ENCODE data around the gene CST4.

Gene CST4

DNA sequence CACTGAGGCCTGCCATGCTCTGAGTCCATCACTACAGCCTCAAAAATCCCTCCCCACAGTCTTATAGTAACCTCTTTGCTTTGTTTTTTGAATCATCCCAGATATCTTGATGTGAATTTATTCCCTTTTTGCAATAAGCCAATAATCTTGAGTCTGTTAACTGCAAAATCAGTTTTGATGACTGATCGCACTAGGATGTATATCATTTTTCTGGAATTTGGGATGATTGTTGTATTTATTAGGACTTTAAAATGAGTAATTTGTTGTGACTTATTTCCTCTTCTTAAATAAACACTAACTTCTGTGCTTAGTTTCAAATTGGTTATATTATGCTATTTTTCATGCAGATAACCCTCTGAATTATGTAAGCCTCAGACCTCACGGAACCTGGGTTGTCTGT, 5.6 kb downstream of the CST4 start:
- no peak overlapping the region for H3K9ac ChIP-seq (ENCODE audit: low read depth, low read length)
- ATAC-seq (ENCODE audit: insufficient read depth, low read depth), result no peak
- no peaks in the 10 kb centered on the region for H3K36me3 ChIP-seq (ENCODE audit: insufficient read depth, low read length)
- TF ChIP-seq CTCF (IDR thresholded peaks at IDR 0.05; ENCODE audit: borderline replicate concordance, extremely low read depth, low read length, poor library complexity, severe bottlenecking) (no peak), EZH2 (IDR thresholded peaks at IDR 0.05; ENCODE audit: borderline replicate concordance, low read depth, low read length, severe bottlenecking) (no peak)
- 0 out of 2 replicates have a peak, but pooled peaks cover 2% of the 10 kb centered on the region for H4K20me1 ChIP-seq (ENCODE audit: insufficient read depth, low read length)
- no peaks in the 10 kb centered on the region for H3K4me1 ChIP-seq (ENCODE audit: insufficient read depth, low read length)
- no peak overlapping the region for H3K4me3 ChIP-seq (ENCODE audit: low read depth in 1 of 2, low read length in 2 of 2)
- no peak for DNase-seq
- H3K27ac ChIP-seq (ENCODE audit: low read length), result no peak overlapping the region
- no peak overlapping the region for H2AFZ ChIP-seq (ENCODE audit: low read depth, low read length)
- H3K27me3 ChIP-seq (ENCODE audit: insufficient read depth, low read length, poor library complexity), result peaks cover 3% of the 10 kb centered on the region
- no peaks in the 10 kb centered on the region for H3K9me3 ChIP-seq (ENCODE audit: insufficient read depth, low read length, severe bottlenecking)
- H3K4me2 ChIP-seq (ENCODE audit: insufficient read depth, low read length), result no peak overlapping the region
- no peaks in the 10 kb centered on the region for H3K79me2 ChIP-seq (ENCODE audit: insufficient read depth, low read length)

GRCh38 chr20:23680146-23680545, 8.7 kb downstream of the CST4 start:
- Histone ChIP-seq H3K9ac (ENCODE audit: low read depth, low read length) (no peak overlapping the region), H2AFZ (ENCODE audit: low read depth, low read length) (no peak overlapping the region), H3K27me3 (ENCODE audit: insufficient read depth, low read length, poor library complexity) (peaks cover 14% of the 10 kb centered on the region), H3K4me3 (ENCODE audit: low read depth in 1 of 2, low read length in 2 of 2) (no peak overlapping the region), H3K4me1 (ENCODE audit: insufficient read depth, low read length) (no peaks in the 10 kb centered on the region), H3K79me2 (ENCODE audit: insufficient read depth, low read length) (no peaks in the 10 kb centered on the region), H4K20me1 (ENCODE audit: insufficient read depth, low read length) (no peaks in the 10 kb centered on the region), H3K9me3 (ENCODE audit: insufficient read depth, low read length, severe bottlenecking) (no peaks in the 10 kb centered on the region), H3K4me2 (ENCODE audit: insufficient read depth, low read length) (no peak overlapping the region), H3K27ac (ENCODE audit: low read length) (no peak overlapping the region), H3K36me3 (ENCODE audit: insufficient read depth, low read length) (no peaks in the 10 kb centered on the region)
- TF ChIP-seq CTCF (IDR thresholded peaks at IDR 0.05; ENCODE audit: borderline replicate concordance, extremely low read depth, low read length, poor library complexity, severe bottlenecking) (no peak), EZH2 (IDR thresholded peaks at IDR 0.05; ENCODE audit: borderline replicate concordance, low read depth, low read length, severe bottlenecking) (no peak)
- ATAC-seq (ENCODE audit: insufficient read depth, low read depth), result no peak
- DNase-seq, result no peak

DNA sequence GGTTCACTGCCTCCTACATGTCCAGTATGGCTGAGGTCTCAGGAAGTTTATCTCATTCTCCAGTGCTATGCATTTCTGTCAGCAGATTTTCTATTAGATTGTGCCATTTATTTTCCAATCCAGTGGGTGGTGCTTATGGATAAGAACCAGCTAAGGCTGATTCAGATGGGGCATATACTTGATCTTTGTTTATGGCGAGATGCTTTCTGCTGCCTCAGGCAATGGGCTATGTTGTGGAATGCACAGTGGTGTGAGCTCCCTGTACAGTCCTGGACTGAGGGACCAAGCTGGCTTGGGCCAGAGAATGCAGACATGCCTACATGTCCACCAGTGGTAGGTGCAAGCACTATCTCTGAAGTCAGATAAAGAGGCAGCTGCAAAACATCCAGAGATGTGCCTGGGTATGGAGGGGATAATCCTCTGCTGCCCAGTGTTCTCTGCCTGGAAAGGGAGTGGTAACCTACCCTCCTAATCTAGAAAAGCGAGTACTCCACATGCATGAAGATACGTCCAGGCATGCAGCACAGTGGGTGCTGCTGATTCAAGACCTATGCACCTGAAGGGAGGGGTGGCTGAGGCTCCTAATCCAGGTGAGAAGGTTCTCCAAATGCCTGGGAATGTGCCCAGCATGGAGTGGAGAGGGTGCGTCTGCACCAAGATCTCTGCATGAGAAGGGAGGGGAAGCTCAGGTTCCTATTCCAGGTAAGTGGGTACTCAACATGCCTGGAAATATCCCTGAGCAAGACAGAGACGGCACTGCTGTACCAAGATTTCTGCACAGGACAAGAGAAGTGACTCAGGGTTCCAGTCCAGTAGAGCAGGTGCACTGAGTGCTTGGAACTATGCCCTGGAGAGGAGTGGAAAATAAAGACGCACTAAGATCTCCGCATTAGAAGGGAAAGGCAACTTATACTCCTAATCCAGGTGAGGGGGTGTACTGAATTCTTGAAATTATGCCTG, 9.4 kb downstream of the CST4 start:
- ATAC-seq (ENCODE audit: insufficient read depth, low read depth) (no peak), DNase-seq (no peak)
- Histone ChIP-seq H3K4me2 (ENCODE audit: insufficient read depth, low read length) (no peak overlapping the region), H2AFZ (ENCODE audit: low read depth, low read length) (no peak overlapping the region), H3K79me2 (ENCODE audit: insufficient read depth, low read length) (no peaks in the 10 kb centered on the region), H3K36me3 (ENCODE audit: insufficient read depth, low read length) (no peaks in the 10 kb centered on the region), H3K27me3 (ENCODE audit: insufficient read depth, low read length, poor library complexity) (peaks cover 14% of the 10 kb centered on the region), H3K4me3 (ENCODE audit: low read depth in 1 of 2, low read length in 2 of 2) (no peak overlapping the region), H3K9ac (ENCODE audit: low read depth, low read length) (no peak overlapping the region), H3K9me3 (ENCODE audit: insufficient read depth, low read length, severe bottlenecking) (no peaks in the 10 kb centered on the region), H3K27ac (ENCODE audit: low read length) (no peak overlapping the region), H4K20me1 (ENCODE audit: insufficient read depth, low read length) (no peaks in the 10 kb centered on the region), H3K4me1 (ENCODE audit: insufficient read depth, low read length) (no peaks in the 10 kb centered on the region)
- TF ChIP-seq CTCF (IDR thresholded peaks at IDR 0.05; ENCODE audit: borderline replicate concordance, extremely low read depth, low read length, poor library complexity, severe bottlenecking) (no peak), EZH2 (IDR thresholded peaks at IDR 0.05; ENCODE audit: borderline replicate concordance, low read depth, low read length, severe bottlenecking) (no peak)

Measured in DND-41 (cell line).